Thyroid gland (tissue), 4 donors: ENCODE results near the gene SP3. TPM values are rescaled to one million over a fixed set of nuclear protein-coding genes. Genes with fewer than 3 reads are reported as not detected.

Experiments
- DNase-seq, 2 donors: peaks; one replicate each; pipeline ENCODE4 v3.0.0-alpha.2; 2019
- H3K27ac ChIP-seq, 3 donors: fragments of 200-600 bp; sonication (generic); 1 replicate in 2 of 3; 2 replicates in 1 of 3; pipeline ENCODE4 v1.5.1; 2016 to 2019; ENCODE audit warnings: mild to moderate bottlenecking in 1 of 3, moderate library complexity in 1 of 3
- H3K27me3 ChIP-seq: fragments of 200-600 bp; sonication (generic); one replicate; pipeline ENCODE4 v1.5.1; 2019
- H3K36me3 ChIP-seq, 2 donors: fragments of 200-600 bp; sonication (generic); one replicate each; pipeline ENCODE4 v1.5.1; 2016 to 2019
- H3K4me1 ChIP-seq, 2 donors: fragments of 200-600 bp; sonication (generic); one replicate each; pipeline ENCODE4 v1.5.1; 2017 to 2019
- H3K4me3 ChIP-seq, 3 donors: fragments of 200-600 bp; sonication (generic); replicated peaks in 1 of 3; 1 replicate in 2 of 3; 2 replicates in 1 of 3; pipeline ENCODE4 v1.5.1; 2016; ENCODE audit warnings: mild to moderate bottlenecking in 1 of 3
- H3K9me3 ChIP-seq: fragments of 200-600 bp; sonication (generic); one replicate; pipeline ENCODE4 v1.5.1; 2017
- POLR2A ChIP-seq, 2 donors: fragments of 450-650 bp; IDR thresholded peaks; one replicate each; pipeline ENCODE4 v1.6.1; 2017; ENCODE audit warnings: antibody characterized with exemption in 2 of 2, mild to moderate bottlenecking in 2 of 2, moderate library complexity in 1 of 2
- WGBS, 2 donors: methylation state at CpG; one replicate each; pipeline ENCODE4 v1.1.5; 2017; 5-methylcytosine and 5-hydroxymethylcytosine counted together
- intact Hi-C: fragments of 100-400 bp; cut with DNase I; formaldehyde crosslinking; loops from one replicate; pipeline ENCODE4 v1.15.1; 2023
- total RNA-seq, 4 donors: library from RNA; depleted of rRNA; stranded (reverse); fragments of >200 nt; gene quantifications; one replicate each; pipeline ENCODE4 v1.2.3, GENCODE V29; 2016
- TF ChIP-seq, protein P1 (sequence below), 6 experiments: fragments of 200-600 bp in 3 of 6; fragments of 450-650 bp in 3 of 6; sonication (generic) in 3 of 6; IDR thresholded peaks; one replicate each; pipeline ENCODE4 v1.5.1; 2016 to 2019; ENCODE audit warnings: antibody characterized with exemption in 6 of 6, mild to moderate bottlenecking in 2 of 6, inconsistent platforms in 1 of 6, moderate library complexity in 1 of 6

SP3 gene
- total RNA-seq, 4 donors from 2014 or later: 152 to 237 (median 186) TPM

DNA sequence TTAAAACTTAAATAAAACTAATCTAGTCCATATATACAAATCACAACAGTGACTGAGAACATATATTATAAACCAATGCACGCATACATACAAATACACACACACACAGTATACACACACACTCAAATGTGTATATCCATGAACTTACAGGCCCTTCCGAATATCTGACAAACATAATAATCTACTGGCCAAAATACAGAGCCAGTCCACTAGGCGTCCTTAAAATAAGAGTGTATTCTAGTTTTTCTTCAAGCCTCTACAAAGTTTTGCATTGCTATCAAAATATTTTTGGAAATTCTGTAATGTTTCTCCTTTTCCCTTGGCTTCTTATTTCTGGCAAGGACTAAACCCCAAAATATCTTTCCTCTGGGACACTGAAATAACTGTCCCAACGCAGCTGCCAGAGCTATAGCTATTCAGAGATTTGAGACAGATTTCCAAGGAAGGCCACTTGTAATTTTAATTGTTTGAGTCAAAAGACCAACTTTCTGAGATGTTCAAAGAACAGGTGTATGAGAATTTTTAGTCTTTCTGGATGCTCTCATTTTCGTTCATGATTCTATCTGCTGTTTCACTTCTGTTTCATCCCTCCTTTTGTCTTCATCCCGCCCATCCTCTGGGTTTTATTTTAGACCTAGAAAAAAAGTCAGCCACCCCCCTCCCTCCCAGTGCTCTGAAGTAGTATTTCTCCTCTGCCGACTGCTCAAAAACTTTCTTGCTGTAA, 24.1 kb upstream of the SP3 start:
- Histone ChIP-seq H3K36me3 (no peaks in the 10 kb centered on the region), H3K27me3 (no peaks in the 10 kb centered on the region), H3K9me3 (no peaks in the 10 kb centered on the region), H3K4me1 (peaks cover 31 to 38% of the 10 kb centered on the region in 2 donors), H3K4me3 (no peak overlapping the region), H3K27ac (no peak overlapping the region)
- DNase-seq: no peak
- no peak for TF ChIP-seq POLR2A (IDR thresholded peaks at IDR 0.05)
- TF ChIP-seq, protein P1, sequence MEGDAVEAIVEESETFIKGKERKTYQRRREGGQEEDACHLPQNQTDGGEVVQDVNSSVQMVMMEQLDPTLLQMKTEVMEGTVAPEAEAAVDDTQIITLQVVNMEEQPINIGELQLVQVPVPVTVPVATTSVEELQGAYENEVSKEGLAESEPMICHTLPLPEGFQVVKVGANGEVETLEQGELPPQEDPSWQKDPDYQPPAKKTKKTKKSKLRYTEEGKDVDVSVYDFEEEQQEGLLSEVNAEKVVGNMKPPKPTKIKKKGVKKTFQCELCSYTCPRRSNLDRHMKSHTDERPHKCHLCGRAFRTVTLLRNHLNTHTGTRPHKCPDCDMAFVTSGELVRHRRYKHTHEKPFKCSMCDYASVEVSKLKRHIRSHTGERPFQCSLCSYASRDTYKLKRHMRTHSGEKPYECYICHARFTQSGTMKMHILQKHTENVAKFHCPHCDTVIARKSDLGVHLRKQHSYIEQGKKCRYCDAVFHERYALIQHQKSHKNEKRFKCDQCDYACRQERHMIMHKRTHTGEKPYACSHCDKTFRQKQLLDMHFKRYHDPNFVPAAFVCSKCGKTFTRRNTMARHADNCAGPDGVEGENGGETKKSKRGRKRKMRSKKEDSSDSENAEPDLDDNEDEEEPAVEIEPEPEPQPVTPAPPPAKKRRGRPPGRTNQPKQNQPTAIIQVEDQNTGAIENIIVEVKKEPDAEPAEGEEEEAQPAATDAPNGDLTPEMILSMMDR (IDR thresholded peaks at IDR 0.05): no peak
- 65 to 80% methylated on average over 7 of the region's 7 CpGs for WGBS, 2 donors
- intact Hi-C loops: no loop called here

DNA sequence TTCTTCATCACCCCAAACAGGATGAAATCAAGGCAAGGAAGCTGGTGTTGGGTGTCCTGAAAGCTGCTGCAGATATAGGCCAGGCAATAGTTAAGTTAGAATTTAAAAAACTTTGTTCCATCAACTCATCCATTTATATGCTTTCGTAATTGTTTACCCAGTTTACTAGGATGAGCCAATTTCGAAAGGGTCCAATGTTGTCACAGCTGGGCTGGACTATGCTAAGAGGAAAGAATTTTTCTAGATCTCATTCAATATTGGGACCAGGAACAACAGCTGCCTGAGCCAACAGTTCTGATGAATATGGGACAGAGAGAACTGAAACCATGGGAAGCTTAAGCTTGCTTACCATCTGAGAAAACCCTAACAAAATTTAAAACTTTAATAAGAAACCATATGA, 21.6 kb upstream of the SP3 start:
- no peak for DNase-seq
- no peak overlapping the region for H3K27ac ChIP-seq
- no peaks in the 10 kb centered on the region for H3K36me3 ChIP-seq
- H3K9me3 ChIP-seq: no peaks in the 10 kb centered on the region
- H3K4me1 ChIP-seq: peaks cover 24 to 41% of the 10 kb centered on the region in 2 donors
- intact Hi-C loops: no loop called here
- TF ChIP-seq, protein P1 (IDR thresholded peaks at IDR 0.05): no peak
- no peak for TF ChIP-seq POLR2A (IDR thresholded peaks at IDR 0.05)
- WGBS, 2 donors: 65 to 82% methylated on average over 2 of the region's 2 CpGs
- no peaks in the 10 kb centered on the region for H3K27me3 ChIP-seq
- no peak overlapping the region for H3K4me3 ChIP-seq

DNA sequence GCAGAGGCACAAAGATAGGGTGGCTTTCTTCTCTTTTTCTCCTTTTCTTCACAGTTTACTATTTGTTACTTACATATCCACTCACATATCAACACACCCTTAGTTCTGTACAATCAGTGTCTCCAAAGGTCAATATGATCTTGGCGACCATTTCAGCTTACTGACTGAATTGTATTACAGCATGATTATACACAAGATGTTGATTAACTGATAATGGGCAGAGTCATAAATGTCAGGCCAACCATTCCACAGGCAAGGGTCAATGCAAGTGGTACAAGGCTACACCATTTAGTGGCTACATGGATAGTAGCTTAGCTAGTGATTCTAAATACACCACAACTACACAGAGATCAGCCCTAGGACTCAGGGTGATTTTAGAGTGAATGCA, 20.4 kb upstream of the SP3 start:
- Histone ChIP-seq H3K4me3 (no peak overlapping the region), H3K4me1 (peaks cover 13 to 29% of the 10 kb centered on the region in 2 donors), H3K9me3 (no peaks in the 10 kb centered on the region), H3K36me3 (no peaks in the 10 kb centered on the region), H3K27ac (peak overlapping the region; percentile 17 to 51 (median 31)), H3K27me3 (no peaks in the 10 kb centered on the region)
- 65 to 82% methylated on average over 1 of the region's 1 CpG for WGBS, 2 donors
- TF ChIP-seq, protein P1 (IDR thresholded peaks at IDR 0.05): no peak
- no peak for TF ChIP-seq POLR2A (IDR thresholded peaks at IDR 0.05)
- no peak for DNase-seq
- intact Hi-C loops: no loop called here

DNA sequence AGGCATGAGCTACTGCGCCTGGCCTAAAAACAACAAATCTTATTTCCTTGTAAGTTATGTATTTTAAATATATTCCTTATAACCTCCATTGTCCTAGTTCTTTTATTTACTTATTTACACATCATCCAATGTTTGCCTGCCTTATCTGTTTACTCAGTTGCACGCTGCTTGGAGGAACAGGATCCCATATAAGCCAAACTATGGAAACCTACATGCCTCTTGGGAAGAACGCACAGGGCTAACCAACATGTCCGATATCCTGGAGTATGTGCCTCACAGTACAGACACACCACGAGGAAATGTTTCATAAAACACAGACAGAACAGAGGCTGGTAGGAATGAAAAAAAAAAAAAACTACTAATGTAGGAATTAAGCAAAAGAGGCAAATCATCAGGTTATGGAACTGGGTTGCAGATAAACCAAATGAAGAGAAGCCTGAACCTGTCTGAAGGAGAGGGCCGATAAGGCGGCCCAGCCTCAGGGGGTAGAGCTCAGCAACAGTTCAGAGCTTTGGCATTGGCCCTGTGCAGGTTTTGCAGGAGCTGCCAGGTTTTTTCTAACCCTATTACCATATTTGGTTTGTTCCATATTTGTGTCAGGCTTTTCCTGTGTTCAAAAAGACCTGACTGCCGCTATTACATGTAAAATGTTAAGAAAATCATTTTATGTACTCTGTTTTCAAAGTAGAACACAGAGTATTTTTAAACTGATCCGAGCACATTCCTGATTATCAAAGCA, 19.9 kb upstream of the SP3 start:
- Histone ChIP-seq H3K4me1 (peaks cover 12 to 26% of the 10 kb centered on the region in 2 donors), H3K27me3 (no peaks in the 10 kb centered on the region), H3K9me3 (no peaks in the 10 kb centered on the region), H3K4me3 (no peak overlapping the region), H3K27ac (peak overlapping the region; percentile 17 to 51 (median 31)), H3K36me3 (no peaks in the 10 kb centered on the region)
- WGBS, 2 donors: 62 to 72% methylated on average over 9 of the region's 9 CpGs
- DNase-seq: peak in 1 of 2 donors; percentile 37
- intact Hi-C loops: no loop called here
- TF ChIP-seq, protein P1 (IDR thresholded peaks at IDR 0.05): no peak
- TF ChIP-seq POLR2A (IDR thresholded peaks at IDR 0.05): no peak

DNA sequence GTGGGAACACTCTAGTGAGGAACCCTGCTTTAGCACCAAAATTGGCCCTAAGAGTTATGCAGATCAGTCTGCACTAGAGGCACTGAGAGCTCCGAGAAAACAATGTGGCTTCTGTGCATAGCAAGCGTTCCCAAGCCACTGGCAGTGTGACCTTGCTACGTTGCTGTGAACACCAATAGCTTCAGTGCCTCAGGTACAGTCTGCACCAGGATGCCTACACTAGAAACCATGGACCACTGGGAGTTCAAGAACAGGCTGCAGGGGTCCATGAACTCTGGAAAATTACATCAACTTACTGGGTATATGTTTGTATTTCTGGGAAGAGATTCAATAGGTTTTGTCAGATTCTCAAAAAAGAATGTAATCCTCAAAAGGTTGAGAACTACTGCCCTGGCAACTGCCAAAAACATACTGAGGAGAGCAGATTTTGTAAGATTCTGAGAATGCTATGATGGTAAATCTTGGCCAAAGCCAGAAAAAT, 18.3 kb upstream of the SP3 start:
- TF ChIP-seq, protein P1 (IDR thresholded peaks at IDR 0.05): no peak
- no peak for TF ChIP-seq POLR2A (IDR thresholded peaks at IDR 0.05)
- no peak for DNase-seq
- H3K4me3 ChIP-seq: no peak overlapping the region
- no peaks in the 10 kb centered on the region for H3K36me3 ChIP-seq
- H3K4me1 ChIP-seq: peaks cover 7 to 21% of the 10 kb centered on the region in 2 donors
- H3K27me3 ChIP-seq: no peaks in the 10 kb centered on the region
- H3K9me3 ChIP-seq: no peaks in the 10 kb centered on the region
- intact Hi-C loops: no loop called here
- WGBS, 2 donors: 43 to 53% methylated on average over 3 of the region's 3 CpGs
- no peak overlapping the region for H3K27ac ChIP-seq
